Kidney (tissue), 14 donors: ENCODE data around the gene CFH. TPM values are rescaled to one million over a fixed set of nuclear protein-coding genes. Genes with fewer than 3 reads are reported as not detected.
A peak's percentile ranks its signal among the peaks of the same experiment; 100 is the strongest.

Source experiments
- DNase-seq, 5 donors: peaks; one replicate each; pipeline ENCODE4 v3.0.0-alpha.2; 2013 to 2020
- FAIRE-seq: peaks from 2 replicates; lab custom pipeline; 2012; peaks lifted over from hg19 to GRCh38; lab: Jason Lieb, UNC
- H3K27ac ChIP-seq, 2 donors: one replicate each; pipeline ENCODE4 v1.7.0; 2013; ENCODE audit warnings: low read depth in 2 of 2, low read length in 2 of 2, inconsistent platforms in 1 of 2
- H3K27me3 ChIP-seq: one replicate; pipeline ENCODE4 v1.7.1; 2013; ENCODE audit warnings: low read length, inconsistent platforms; ENCODE audit not compliant: control insufficient read depth, insufficient read depth
- H3K36me3 ChIP-seq, 3 donors: one replicate each; pipeline versions ENCODE4 v1.7.0 to v1.7.1; 2013; ENCODE audit warnings: low read length in 3 of 3, control low read depth in 1 of 3, inconsistent platforms in 1 of 3; ENCODE audit not compliant: insufficient read depth in 3 of 3, control insufficient read depth in 2 of 3
- H3K4me1 ChIP-seq, 3 donors: one replicate each; pipeline versions ENCODE4 v1.7.0 to v1.7.1; 2013; ENCODE audit warnings: low read length in 3 of 3, inconsistent platforms in 1 of 3, low read depth in 1 of 3; ENCODE audit not compliant: control insufficient read depth in 2 of 3, insufficient read depth in 2 of 3
- H3K4me3 ChIP-seq, 3 donors: one replicate each; pipeline versions ENCODE4 v1.7.0 to v1.8.1; 2013; ENCODE audit warnings: low read length in 3 of 3, control low read depth in 1 of 3, inconsistent platforms in 1 of 3
- H3K9ac ChIP-seq, 3 donors: one replicate each; pipeline versions ENCODE4 v1.7.0 to v1.7.1; 2013; ENCODE audit warnings: low read length in 3 of 3, control low read depth in 1 of 3, inconsistent platforms in 1 of 3
- H3K9me3 ChIP-seq, 3 donors: one replicate each; pipeline versions ENCODE4 v1.7.0 to v1.7.1; 2013; ENCODE audit warnings: low read length in 3 of 3, control low read depth in 1 of 3, inconsistent platforms in 1 of 3; ENCODE audit not compliant: control insufficient read depth in 2 of 3, insufficient read depth in 1 of 3
- CTCF ChIP-seq: IDR thresholded peaks from 3 replicates; pipeline ENCODE4 v1.5.1; 2012; ENCODE audit warnings: mild to moderate bottlenecking, moderate library complexity, borderline replicate concordance; ENCODE audit not compliant: insufficient read depth; ENCODE audit errors: extremely low read depth
- intact Hi-C: fragments of 100-400 bp; cut with DNase I; formaldehyde crosslinking; loops from one replicate; pipeline ENCODE4 v1.11.1; 2022
- polyA plus RNA-seq: library from polyadenylated mRNA; stranded (reverse); fragments of 350-450 nt; fragmentation: Illumina TruSeq; extraction: RNeasy Lipid Tissue Mini Kit (QIAGEN cat#74804); gene quantifications from one replicate; pipeline ENCODE4 v1.2.3, GENCODE V29; 2014; ENCODE audit warnings: low read depth, low replicate concordance; ENCODE audit not compliant: insufficient read depth
- total RNA-seq: library from RNA; stranded (reverse); fragmentation: NEBNext Ultra II Directional; extraction: Animal tissue kit (Norgen Biotek cat#: 25700); gene quantifications from one replicate; pipeline ENCODE4 v1.2.1, GENCODE V29; 2021
- donor health status: control.
- donor health status: control.
- donor health status: control.
- donor health status: control.
- donor health status: control.
- donor health status: DM: yes; HTN: yes; CAD: no.
- donor health status: Normal renal cell carcinoma (clear cell type).

The CFH gene
- total and polyA plus RNA-seq, 2 donors from 2014 or later: 24.8 to 99.3 TPM

DNA sequence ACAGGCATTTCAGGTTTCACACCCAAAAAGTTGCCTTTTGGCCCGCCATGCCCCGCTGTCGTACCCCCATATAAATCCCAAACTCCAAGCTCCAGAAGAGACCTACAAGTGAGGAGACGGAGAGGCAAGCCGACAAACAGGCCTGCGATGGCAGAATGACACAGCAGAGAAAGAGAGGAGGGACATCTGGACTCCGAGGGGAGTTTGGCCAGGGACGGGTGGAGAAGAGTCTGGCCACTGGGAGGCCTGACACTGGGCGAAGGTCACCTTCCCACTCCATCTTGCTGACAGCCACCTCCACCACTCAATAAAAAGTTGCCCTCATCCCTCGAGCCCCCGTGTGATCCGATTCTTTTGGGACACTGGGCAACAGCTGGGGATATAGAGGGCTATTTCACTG, 1.9 kb upstream of the CFH start:
- Histone ChIP-seq H3K4me3 (no peak overlapping the region), H3K27me3 (no peaks in the 10 kb centered on the region), H3K4me1 (no peaks in the 10 kb centered on the region), H3K9ac (no peak overlapping the region), H3K27ac (no peak overlapping the region), H3K9me3 (no peaks in the 10 kb centered on the region), H3K36me3 (no peaks in the 10 kb centered on the region)
- intact Hi-C loops: no loop called here
- DNase-seq: peak in 1 of 5 donors; percentile 26
- FAIRE-seq: no peak
- TF ChIP-seq CTCF: no peak

DNA sequence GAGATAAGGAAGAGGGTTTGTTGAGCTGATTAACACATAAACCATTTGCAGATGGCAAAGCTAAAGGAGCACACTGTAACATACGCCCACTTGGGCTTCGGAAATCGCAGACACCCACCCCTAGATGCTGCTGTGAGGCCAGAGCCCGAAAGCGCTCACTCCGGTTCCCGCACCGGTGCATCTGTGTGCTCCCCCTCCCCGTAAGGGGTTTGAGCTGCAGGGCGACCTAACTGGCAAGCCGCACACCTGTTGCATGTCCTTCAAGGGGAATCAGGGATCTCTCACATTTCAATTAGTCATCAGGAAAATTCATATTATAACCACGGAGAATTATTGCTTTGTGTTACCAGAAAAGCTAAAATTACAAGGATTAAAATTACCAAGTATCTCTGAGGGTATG, 1.4 kb upstream of the CFH start:
- Histone ChIP-seq H3K4me3 (no peak overlapping the region), H3K36me3 (no peaks in the 10 kb centered on the region), H3K27me3 (no peaks in the 10 kb centered on the region), H3K27ac (no peak overlapping the region), H3K9me3 (no peaks in the 10 kb centered on the region), H3K4me1 (no peaks in the 10 kb centered on the region), H3K9ac (no peak overlapping the region)
- FAIRE-seq (no peak), DNase-seq (peak in 1 of 5 donors; percentile 48)
- intact Hi-C loops: no loop called here
- TF ChIP-seq CTCF: no peak

DNA sequence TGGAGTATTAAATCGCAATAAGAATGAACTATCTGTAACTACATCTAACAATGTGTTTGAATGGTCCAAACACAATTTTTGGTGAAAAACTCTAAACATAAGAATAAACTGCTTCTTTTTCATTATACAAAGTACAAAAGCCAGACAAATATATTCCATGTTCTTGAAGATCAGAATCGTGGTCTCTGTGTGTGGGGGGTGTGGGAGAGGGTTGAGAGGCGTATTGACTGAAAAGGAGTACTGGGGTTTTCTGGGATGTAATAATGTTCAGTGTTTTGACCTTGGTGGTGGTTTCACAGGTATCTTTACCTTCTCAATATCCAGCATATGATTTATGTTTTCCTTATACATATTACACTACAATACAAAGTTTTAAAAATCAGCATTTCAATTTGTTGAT, 764 bp upstream of the CFH start:
- H3K27ac ChIP-seq: no peak overlapping the region
- no peak overlapping the region for H3K9ac ChIP-seq
- no peaks in the 10 kb centered on the region for H3K4me1 ChIP-seq
- H3K4me3 ChIP-seq: no peak overlapping the region
- intact Hi-C loops: no loop called here
- FAIRE-seq: no peak
- H3K27me3 ChIP-seq: no peaks in the 10 kb centered on the region
- no peak for DNase-seq
- H3K36me3 ChIP-seq: no peaks in the 10 kb centered on the region
- no peak for TF ChIP-seq CTCF
- no peaks in the 10 kb centered on the region for H3K9me3 ChIP-seq

DNA sequence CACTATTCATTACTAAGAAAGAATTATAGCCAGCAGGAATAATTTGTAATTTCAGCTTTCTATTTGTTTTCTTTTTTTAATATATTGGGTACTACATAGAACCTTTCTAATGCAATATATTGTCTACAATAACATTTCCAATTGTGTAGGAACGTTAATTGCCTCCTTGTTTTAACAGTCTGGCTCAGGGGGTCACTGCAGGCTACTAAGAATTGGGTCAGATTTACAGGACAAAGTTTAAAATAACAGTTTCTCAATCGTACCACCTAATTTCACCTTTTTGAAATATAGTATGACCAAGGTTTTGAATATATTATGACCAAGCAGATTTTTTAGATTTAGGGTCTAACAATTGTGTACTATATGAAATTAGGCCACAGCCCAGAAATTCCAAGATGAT, 2.4 kb downstream of the CFH start:
- H3K27me3 ChIP-seq: no peaks in the 10 kb centered on the region
- intact Hi-C loops: no loop called here
- FAIRE-seq: no peak
- DNase-seq: no peak
- TF ChIP-seq CTCF: no peak
- H3K36me3 ChIP-seq: no peaks in the 10 kb centered on the region
- H3K4me3 ChIP-seq: no peak overlapping the region
- no peaks in the 10 kb centered on the region for H3K9me3 ChIP-seq
- no peak overlapping the region for H3K27ac ChIP-seq
- no peaks in the 10 kb centered on the region for H3K4me1 ChIP-seq
- H3K9ac ChIP-seq: no peak overlapping the region
